Liver (tissue), 9 donors: ENCODE measurements around the gene PEAR1. TPM values are rescaled to one million over a fixed set of nuclear protein-coding genes. Genes with fewer than 3 reads are reported as not detected.

Experiments used
- DNase-seq: peaks from one replicate; pipeline ENCODE4 v3.0.0-alpha.2; 2017; ENCODE audit warnings: low spot score
- H3K27ac ChIP-seq, 2 donors: one replicate each; pipeline ENCODE4 v1.7.0; 2013; ENCODE audit warnings: inconsistent platforms in 2 of 2, low read length in 2 of 2, control low read depth in 1 of 2, low read depth in 1 of 2, mild to moderate bottlenecking in 1 of 2
- H3K27me3 ChIP-seq, 4 donors: one replicate each; pipeline versions ENCODE4 v1.6.1 to v1.7.0; 2013; ENCODE audit warnings: low read length in 3 of 4, inconsistent platforms in 1 of 4, mild to moderate bottlenecking in 1 of 4, moderate library complexity in 1 of 4; ENCODE audit not compliant: control insufficient read depth in 4 of 4, insufficient read depth in 4 of 4
- H3K36me3 ChIP-seq, 4 donors: one replicate each; pipeline versions ENCODE4 v1.6.1 to v1.7.0; 2013; ENCODE audit warnings: low read length in 3 of 4, mild to moderate bottlenecking in 3 of 4, low read depth in 1 of 4, moderate library complexity in 1 of 4; ENCODE audit not compliant: control insufficient read depth in 4 of 4, insufficient read depth in 3 of 4
- H3K4me1 ChIP-seq, 4 donors: one replicate each; pipeline versions ENCODE4 v1.6.1 to v1.7.0; 2013; ENCODE audit warnings: low read length in 3 of 4, mild to moderate bottlenecking in 3 of 4, moderate library complexity in 1 of 4; ENCODE audit not compliant: control insufficient read depth in 4 of 4, insufficient read depth in 4 of 4
- H3K4me3 ChIP-seq, 3 donors: one replicate each; pipeline versions ENCODE4 v1.6.1 to v1.7.0; 2013; ENCODE audit warnings: low read length in 3 of 3, control low read depth in 1 of 3, low read depth in 1 of 3, mild to moderate bottlenecking in 1 of 3
- H3K9ac ChIP-seq, 2 donors: one replicate each; pipeline ENCODE4 v1.7.0; 2013; ENCODE audit warnings: low read length in 2 of 2, mild to moderate bottlenecking in 2 of 2, moderate library complexity in 2 of 2, control low read depth in 1 of 2, low read depth in 1 of 2
- H3K9me3 ChIP-seq, 4 donors: one replicate each; pipeline versions ENCODE4 v1.6.1 to v1.7.0; 2013; ENCODE audit warnings: low read length in 3 of 4; ENCODE audit not compliant: control insufficient read depth in 4 of 4
- FOXA1 ChIP-seq: IDR thresholded peaks from 2 replicates; pipeline ENCODE4 v1.6.1; 2016; ENCODE audit warnings: antibody characterized with exemption
- FOXA2 ChIP-seq: IDR thresholded peaks from 2 replicates; pipeline ENCODE4 v1.6.1; 2016; ENCODE audit warnings: antibody characterized with exemption
- GABPA ChIP-seq, 2 donors: IDR thresholded peaks in 1 of 2; conservative IDR thresholded peaks in 1 of 2; 2 replicates each; pipeline ENCODE4 v1.6.1; 2016; ENCODE audit warnings: antibody characterized with exemption in 2 of 2, mild to moderate bottlenecking in 1 of 2, moderate library complexity in 1 of 2
- HNF4A ChIP-seq, 2 donors: conservative IDR thresholded peaks; 2 replicates each; pipeline ENCODE4 v1.6.1; 2016; ENCODE audit warnings: antibody characterized with exemption in 2 of 2, mild to moderate bottlenecking in 2 of 2
- HNF4G ChIP-seq: IDR thresholded peaks from 2 replicates; pipeline ENCODE4 v1.6.1; 2016; ENCODE audit warnings: antibody characterized with exemption
- JUND ChIP-seq, 2 donors: IDR thresholded peaks; 2 replicates each; pipeline ENCODE4 v1.6.1; 2016; ENCODE audit warnings: antibody characterized with exemption in 2 of 2
- NR2F2 ChIP-seq: IDR thresholded peaks from 2 replicates; pipeline ENCODE4 v1.6.1; 2016; ENCODE audit warnings: antibody characterized with exemption
- REST ChIP-seq: IDR thresholded peaks from 2 replicates; pipeline ENCODE4 v1.6.1; 2016; ENCODE audit warnings: antibody characterized with exemption, mild to moderate bottlenecking
- SP1 ChIP-seq: IDR thresholded peaks from 2 replicates; pipeline ENCODE4 v1.6.1; 2018; ENCODE audit warnings: antibody characterized with exemption, mild to moderate bottlenecking
- ZBTB33 ChIP-seq: IDR thresholded peaks from 2 replicates; pipeline ENCODE4 v1.6.1; 2016; ENCODE audit warnings: antibody characterized with exemption
- WGBS: extraction: QIAGEN DNeasy Blood & Tissue Kit; methylation state at CpG from one replicate; pipeline ENCODE4 v1.1.7; 2013; 5-methylcytosine and 5-hydroxymethylcytosine counted together
- polyA plus RNA-seq, 2 donors: library from polyadenylated mRNA; stranded (reverse) in 1 of 2; unstranded in 1 of 2; fragments of 200-250 nt in 1 of 2; fragments of >200 nt in 1 of 2; fragmentation: Nextera tagmentation in 1 of 2; extraction: Ambion mirVana in 1 of 2; gene quantifications; one replicate each; pipeline versions ENCODE4 v1.2.1 to v1.2.3, GENCODE V29; 2013 to 2015
- total RNA-seq, 2 donors: library from RNA; depleted of rRNA; stranded (reverse); fragments of >200 nt; gene quantifications; one replicate each; pipeline ENCODE4 v1.2.3, GENCODE V29; 2014
- TF ChIP-seq, protein P1 (sequence below): IDR thresholded peaks from 2 replicates; pipeline ENCODE4 v1.6.1; 2016; ENCODE audit warnings: antibody characterized with exemption
- TF ChIP-seq, protein P2 (sequence below): IDR thresholded peaks from 2 replicates; pipeline ENCODE4 v1.6.1; 2016; ENCODE audit warnings: antibody characterized with exemption
- TF ChIP-seq, protein P3 (sequence below): fragments of 150-350 bp; IDR thresholded peaks from 2 replicates; pipeline ENCODE4 v1.5.1; 2017; ENCODE audit warnings: improper control_type of control experiment, low read depth, low read length; ENCODE audit not compliant: missing input control
- donor health status: healthy.
- donor health status: healthy.
- donor health status: healthy.
- donor health status: healthy.
- donor health status: healthy.

Gene PEAR1
- total and polyA plus RNA-seq, 4 donors: 2.1 to 4.4 (median 3.1) TPM

DNA sequence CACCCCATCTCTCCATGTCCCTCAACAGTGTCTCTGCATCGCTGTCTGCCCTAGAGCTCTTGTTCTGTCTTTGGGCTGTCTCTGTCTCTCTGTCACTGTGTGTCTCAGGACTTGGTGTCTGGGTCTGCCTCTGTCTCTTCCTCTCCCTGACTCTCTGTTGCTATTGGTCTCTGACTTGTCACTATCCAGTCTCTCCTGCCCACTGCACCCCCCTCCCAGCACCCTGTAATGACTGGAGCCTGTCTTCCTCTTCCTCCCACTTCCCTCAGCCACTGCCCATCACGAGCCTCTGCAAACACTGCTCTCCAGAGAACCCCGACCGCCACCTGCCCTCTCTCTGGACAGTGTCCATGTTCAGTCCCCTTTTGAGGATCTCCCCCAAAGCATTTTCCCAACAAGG lies 12.1 kb downstream of the PEAR1 start:
- H3K4me1 ChIP-seq: peaks cover 0 to 24% (median 3%) of the 10 kb centered on the region in 4 donors
- TF ChIP-seq, protein P1, sequence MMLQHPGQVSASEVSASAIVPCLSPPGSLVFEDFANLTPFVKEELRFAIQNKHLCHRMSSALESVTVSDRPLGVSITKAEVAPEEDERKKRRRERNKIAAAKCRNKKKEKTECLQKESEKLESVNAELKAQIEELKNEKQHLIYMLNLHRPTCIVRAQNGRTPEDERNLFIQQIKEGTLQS: no peak
- TF ChIP-seq SP1 (no peak), FOXA1 (no peak), GABPA (IDR thresholded peaks at IDR 0.05 in 1 of 2, conservative IDR thresholded peaks at IDR 0.05 in 1 of 2) (no peak), REST (no peak), FOXA2 (no peak), ZBTB33 (no peak), NR2F2 (no peak)
- TF ChIP-seq, protein P2, sequence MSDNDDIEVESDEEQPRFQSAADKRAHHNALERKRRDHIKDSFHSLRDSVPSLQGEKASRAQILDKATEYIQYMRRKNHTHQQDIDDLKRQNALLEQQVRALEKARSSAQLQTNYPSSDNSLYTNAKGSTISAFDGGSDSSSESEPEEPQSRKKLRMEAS: no peak
- TF ChIP-seq, protein P3, sequence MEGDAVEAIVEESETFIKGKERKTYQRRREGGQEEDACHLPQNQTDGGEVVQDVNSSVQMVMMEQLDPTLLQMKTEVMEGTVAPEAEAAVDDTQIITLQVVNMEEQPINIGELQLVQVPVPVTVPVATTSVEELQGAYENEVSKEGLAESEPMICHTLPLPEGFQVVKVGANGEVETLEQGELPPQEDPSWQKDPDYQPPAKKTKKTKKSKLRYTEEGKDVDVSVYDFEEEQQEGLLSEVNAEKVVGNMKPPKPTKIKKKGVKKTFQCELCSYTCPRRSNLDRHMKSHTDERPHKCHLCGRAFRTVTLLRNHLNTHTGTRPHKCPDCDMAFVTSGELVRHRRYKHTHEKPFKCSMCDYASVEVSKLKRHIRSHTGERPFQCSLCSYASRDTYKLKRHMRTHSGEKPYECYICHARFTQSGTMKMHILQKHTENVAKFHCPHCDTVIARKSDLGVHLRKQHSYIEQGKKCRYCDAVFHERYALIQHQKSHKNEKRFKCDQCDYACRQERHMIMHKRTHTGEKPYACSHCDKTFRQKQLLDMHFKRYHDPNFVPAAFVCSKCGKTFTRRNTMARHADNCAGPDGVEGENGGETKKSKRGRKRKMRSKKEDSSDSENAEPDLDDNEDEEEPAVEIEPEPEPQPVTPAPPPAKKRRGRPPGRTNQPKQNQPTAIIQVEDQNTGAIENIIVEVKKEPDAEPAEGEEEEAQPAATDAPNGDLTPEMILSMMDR: no peak
- no peak overlapping the region for H3K27ac ChIP-seq
- H3K9me3 ChIP-seq: no peaks in the 10 kb centered on the region
- no peak overlapping the region for H3K9ac ChIP-seq
- 38% methylated on average over 4 of the region's 4 CpGs for WGBS
- peaks cover 0 to 3% (median 0%) of the 10 kb centered on the region in 4 donors for H3K27me3 ChIP-seq
- no peak overlapping the region for H3K4me3 ChIP-seq
- DNase-seq: no peak
- H3K36me3 ChIP-seq: no peaks in the 10 kb centered on the region

GRCh38 chr1:156906206-156906906 lies 12.8 kb downstream of the PEAR1 start:
- Histone ChIP-seq H3K27me3 (peaks cover 0 to 3% (median 0%) of the 10 kb centered on the region in 4 donors), H3K27ac (no peak overlapping the region), H3K36me3 (no peaks in the 10 kb centered on the region), H3K4me1 (peaks cover 0 to 19% (median 2%) of the 10 kb centered on the region in 4 donors), H3K4me3 (no peak overlapping the region), H3K9ac (no peak overlapping the region), H3K9me3 (no peaks in the 10 kb centered on the region)
- WGBS: 90% methylated on average over 16 of the region's 16 CpGs
- no peak for DNase-seq
- TF ChIP-seq REST (no peak), HNF4A (conservative IDR thresholded peaks at IDR 0.05) (no peak), JUND (IDR thresholded peaks at IDR 0.05) (no peak), HNF4G (no peak), GABPA (IDR thresholded peaks at IDR 0.05 in 1 of 2, conservative IDR thresholded peaks at IDR 0.05 in 1 of 2) (no peak), ZBTB33 (no peak)
- TF ChIP-seq, protein P2: no peak
